Measurements from ENCODE around the gene AXIN1.

DNA sequence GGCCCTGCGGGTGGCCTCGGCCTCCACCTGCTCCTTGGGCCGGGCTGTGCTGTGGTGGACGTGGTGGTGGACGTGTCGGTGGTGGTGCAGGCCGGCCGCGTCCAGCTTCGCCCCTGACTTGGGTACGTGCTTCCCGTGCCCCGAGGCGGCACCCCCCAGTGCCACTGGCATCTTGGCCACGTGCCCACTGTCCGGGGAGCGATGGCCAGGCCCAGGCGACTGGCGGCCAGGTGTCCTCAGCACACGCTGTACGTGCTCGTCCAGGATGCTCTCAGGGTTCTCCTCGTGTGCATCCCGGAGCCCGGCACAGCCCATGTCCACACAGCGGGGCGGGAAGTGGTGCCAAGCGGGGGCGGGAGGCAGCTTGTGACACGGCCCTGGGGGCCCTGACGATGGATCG lies 54.7 kb downstream of the AXIN1 start:
- TF ChIP-seq, protein P1, sequence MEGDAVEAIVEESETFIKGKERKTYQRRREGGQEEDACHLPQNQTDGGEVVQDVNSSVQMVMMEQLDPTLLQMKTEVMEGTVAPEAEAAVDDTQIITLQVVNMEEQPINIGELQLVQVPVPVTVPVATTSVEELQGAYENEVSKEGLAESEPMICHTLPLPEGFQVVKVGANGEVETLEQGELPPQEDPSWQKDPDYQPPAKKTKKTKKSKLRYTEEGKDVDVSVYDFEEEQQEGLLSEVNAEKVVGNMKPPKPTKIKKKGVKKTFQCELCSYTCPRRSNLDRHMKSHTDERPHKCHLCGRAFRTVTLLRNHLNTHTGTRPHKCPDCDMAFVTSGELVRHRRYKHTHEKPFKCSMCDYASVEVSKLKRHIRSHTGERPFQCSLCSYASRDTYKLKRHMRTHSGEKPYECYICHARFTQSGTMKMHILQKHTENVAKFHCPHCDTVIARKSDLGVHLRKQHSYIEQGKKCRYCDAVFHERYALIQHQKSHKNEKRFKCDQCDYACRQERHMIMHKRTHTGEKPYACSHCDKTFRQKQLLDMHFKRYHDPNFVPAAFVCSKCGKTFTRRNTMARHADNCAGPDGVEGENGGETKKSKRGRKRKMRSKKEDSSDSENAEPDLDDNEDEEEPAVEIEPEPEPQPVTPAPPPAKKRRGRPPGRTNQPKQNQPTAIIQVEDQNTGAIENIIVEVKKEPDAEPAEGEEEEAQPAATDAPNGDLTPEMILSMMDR (IDR thresholded peaks at IDR 0.05; ENCODE audit: low read length), result no peak
- TF ChIP-seq EZH2 (optimal IDR thresholded peaks at IDR 0.05; ENCODE audit: low read depth, low read length), result no peak
